Stimulated activated CD8-positive, alpha-beta memory T cell treated with anti-CD3 and anti-CD28 coated beads, Interleukin-2, amount 100 ng/mL, for 1 hour (primary cell): ENCODE data around the gene SOCS6.
"Not testable (repeated sequence)": the region's sequence is repeated elsewhere in the genome, so short reads cannot be mapped to it uniquely, and the experiment has no call there.

Experiments used
- DNase-seq, 2 donors: peaks; one replicate each; pipeline ENCODE4 v3.0.0-alpha.2; 2020; ENCODE audit warnings: low read depth in 2 of 2

The SOCS6 gene

DNA sequence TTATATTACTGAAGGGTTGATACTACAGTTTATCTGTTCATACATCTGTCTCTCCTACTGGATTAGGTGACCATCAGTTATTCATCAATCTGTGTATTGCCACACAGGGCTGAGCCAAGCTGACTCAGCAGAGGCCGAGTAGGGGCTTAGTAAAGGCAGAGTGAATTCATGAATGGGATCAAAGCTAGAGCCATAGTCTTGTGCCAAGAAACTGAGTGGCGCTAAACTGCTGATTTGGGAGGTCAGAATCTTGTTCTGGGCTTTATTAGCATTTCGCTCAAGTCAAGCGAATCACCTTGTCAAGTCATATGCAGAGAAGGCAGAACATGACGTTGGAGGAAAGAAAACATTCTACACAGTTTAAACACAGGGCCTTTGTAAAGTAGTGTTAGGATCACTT lies 34.1 kb downstream of the SOCS6 start:
- no peak for DNase-seq

DNA sequence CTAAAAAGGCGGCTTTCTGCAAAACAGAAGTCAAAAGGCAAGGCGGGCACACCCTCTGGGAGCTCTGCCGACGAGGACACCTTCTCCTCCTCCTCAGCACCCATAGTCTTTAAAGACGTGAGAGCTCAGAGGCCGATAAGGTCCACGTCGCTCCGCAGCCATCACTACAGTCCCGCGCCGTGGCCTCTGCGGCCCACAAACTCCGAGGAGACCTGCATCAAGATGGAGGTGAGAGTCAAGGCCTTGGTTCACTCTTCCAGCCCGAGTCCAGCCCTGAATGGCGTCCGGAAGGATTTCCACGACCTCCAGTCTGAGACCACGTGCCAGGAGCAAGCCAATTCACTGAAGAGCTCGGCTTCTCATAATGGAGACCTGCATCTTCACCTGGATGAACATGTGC lies 36.1 kb downstream of the SOCS6 start:
- no peak for DNase-seq

DNA sequence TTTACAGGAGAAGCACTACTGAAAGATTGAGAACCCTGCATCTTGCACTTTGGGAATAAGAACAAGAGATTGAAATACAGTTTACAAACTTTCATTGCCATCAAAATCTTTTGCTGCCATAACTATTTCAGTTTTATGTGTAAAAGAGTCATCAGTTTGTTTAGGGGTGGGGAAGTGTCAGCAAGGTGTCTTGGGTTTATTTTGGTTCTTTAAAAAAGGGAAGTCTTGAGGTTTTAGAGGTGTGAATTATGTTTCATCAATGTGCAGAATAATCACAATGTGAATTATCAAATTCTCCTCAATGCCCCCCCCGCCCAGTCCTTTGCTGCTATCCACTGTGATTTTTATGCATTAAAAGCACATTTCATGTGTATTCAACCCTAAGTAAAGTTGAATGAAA lies 37.4 kb downstream of the SOCS6 start:
- no peak for DNase-seq

DNA sequence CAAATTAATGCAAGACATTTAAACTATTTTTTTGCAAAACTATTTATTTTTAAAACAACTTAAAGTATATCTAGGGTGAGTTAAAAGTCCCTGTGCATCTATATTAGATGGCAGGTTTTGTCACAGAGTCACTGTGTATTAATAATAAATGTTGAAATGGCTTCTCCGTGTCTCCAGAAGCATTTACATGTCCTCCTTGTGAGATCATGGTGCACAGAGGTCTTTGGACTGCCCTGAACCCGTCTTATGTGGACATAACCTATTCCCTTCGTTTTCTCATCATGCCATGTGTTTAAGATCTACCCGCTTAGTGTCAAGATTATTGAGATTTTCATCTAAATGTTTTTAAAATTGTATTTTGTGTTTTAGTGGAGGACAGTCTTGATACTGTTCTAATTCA lies 39.3 kb downstream of the SOCS6 start:
- DNase-seq = no peak

DNA sequence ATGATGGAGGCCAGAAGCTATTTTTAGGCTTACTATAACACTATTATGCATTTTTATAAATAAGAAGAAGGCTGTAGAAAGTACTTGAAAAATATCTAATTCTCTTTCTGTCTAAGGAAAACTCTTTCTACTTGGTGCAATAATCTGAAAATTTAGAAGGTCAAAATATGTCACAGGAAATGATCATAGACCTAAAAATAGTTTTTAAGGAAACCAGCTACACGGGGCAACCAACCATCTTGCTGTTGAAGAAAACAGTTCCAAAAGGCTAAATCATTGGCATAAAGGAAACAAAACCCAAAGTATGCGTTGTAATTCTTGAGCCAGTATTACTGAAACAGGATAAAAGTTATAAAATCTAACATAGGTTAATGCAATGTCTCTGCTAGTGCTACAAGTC lies 40.2 kb downstream of the SOCS6 start:
- no peak for DNase-seq

DNA sequence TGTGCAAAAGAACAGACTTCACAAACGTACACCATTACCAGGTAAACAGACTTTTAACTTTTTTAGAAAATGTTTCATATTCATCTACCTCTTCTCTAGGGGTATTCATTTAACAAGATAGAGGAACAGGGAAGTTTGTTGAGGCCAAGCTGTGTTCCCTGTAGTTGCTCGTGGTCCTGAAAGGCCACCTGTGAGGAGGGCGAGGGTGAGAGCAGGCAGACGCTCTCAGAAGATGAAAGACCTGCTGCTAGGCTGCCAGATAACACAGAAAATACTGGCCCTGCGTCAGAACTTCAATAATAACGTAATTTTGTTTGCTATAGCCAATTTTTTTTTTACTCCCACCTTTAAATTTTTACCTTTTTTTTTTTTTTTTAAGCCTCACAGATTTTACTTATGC lies 42.0 kb downstream of the SOCS6 start:
- DNase-seq = no peak

DNA sequence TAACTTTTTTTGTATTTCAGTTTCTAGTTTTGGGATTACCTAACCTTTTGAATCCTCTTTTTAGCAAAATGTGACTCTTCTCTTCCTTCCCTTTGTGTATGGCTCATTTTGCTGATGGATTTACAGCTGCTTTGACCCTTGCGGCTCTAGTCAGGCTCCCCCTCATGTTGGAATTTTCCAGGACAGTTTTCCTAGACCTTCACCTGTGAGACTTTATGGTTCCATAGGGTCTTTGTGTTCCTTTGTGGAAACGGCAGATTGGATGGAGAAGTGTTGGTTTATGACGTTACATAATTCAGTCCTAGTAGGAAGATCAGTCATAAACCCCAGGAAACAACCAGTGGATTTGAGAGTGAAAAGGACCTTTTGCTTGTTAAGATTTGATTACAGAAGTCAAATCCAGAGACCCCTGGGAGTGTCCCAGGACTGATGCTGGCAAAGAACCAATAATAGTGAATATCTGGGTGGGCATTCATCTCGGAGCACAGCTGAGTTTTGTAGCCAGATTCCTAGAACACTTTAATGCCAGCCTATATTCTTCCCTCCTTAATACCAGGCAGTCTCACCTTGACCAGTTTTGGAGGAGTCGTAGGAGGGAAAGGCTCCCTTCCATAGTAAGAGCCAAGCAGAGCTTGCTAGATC lies 42.7 kb downstream of the SOCS6 start:
- no peak for DNase-seq

DNA sequence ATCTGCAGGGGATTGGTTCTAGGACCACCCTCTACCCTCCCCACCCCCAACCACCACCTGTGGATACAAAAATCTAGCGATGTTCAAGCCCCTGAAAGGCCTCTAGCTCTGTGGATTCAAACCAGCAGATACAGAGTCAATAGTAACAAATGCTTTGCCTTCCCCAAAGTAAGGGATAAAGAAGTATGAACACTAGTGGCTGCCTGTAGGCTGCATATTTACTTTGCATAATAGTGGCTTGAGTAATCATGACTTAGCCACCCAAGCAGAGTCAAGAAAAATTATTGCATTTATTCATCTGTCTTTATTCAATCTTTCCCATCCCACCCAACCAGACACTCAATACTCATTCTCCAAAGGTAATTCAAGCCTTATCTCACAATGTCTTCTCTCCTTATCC lies 43.8 kb downstream of the SOCS6 start:
- DNase-seq = no peak

DNA sequence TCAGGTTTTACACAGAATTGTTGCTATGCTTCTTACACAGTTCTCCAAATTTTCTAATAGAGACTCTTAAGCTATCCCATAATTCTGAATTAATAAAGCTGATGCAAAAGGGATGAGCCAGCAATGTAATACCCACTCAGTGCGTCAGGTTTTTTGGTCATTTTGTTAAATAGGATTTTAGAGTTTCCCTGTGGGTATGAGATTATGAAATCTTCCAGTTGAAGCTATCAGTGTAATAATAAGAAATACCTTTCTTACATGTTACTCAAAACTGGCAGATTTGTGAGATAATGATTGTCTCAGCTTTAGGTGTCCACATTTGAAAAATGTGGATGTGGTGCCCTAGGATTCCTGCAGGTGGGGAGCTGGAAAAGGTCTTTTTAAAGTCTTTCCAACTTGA lies 44.5 kb downstream of the SOCS6 start:
- DNase-seq = no peak

DNA sequence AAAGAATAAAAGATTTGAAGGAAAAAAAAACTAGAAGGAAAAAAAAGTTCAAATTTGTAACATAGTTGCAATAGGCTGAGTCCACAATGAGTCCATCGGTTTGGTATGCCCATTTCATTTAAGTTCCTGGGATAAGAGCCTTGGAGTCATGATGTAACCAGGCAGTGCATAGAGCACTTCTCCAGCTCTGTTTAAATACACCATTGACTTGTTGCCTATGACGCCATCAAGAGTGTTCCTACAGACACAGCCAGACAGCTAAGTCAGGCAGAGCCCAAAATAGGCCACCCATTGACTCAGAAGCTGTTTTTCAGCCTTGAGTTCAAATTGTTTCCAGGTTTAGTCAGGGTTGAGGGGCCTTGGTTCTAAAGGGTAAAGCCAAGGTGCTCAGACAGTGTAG lies 44.9 kb downstream of the SOCS6 start:
- DNase-seq = no peak

DNA sequence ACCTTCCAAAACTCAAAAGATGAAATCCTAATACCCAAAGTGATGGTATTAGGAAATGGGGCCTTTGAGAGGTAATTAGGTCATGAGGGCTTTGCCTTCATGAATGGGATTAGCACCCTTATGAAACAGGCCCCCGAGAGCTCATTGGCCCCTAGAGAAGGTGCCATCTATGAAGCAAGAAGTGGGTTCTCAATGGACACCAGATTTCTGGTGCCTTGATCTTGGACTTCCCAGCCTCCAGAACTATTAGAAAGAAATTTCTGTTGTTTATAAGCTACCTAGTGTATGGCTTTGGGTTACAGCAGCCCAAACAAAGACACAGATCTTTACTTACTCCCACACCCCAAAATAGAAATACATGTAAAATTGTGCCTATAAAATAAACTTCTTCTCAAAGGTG lies 45.4 kb downstream of the SOCS6 start:
- DNase-seq = no peak

DNA sequence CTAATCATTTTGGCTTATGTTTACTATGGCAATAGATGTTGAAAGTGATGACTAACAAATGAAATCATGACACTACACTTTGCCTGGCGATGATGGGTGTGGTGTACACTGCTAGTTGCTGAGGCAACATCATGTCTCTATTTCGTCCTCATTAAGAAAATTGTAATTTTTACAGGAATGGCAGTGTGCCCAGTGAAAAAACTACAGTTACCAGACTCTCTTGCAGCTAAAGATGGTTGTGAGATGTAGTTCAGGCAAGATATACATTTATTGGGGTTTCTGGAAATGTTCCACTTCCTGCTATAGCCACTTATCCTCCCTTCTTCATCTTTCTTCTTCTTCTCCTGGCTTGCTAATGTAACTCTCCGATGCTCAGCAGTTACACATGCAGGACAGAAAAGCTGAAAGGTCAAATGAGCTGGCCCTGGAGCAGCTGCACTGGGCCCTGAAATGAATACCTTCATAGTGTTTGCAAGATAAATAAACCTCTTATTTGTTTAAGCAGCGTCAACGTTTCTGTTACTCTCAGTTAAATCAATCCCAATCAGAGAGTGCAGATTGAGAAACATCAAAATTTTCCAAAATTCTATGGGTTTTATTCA lies 46.0 kb downstream of the SOCS6 start:
- DNase-seq = no peak

DNA sequence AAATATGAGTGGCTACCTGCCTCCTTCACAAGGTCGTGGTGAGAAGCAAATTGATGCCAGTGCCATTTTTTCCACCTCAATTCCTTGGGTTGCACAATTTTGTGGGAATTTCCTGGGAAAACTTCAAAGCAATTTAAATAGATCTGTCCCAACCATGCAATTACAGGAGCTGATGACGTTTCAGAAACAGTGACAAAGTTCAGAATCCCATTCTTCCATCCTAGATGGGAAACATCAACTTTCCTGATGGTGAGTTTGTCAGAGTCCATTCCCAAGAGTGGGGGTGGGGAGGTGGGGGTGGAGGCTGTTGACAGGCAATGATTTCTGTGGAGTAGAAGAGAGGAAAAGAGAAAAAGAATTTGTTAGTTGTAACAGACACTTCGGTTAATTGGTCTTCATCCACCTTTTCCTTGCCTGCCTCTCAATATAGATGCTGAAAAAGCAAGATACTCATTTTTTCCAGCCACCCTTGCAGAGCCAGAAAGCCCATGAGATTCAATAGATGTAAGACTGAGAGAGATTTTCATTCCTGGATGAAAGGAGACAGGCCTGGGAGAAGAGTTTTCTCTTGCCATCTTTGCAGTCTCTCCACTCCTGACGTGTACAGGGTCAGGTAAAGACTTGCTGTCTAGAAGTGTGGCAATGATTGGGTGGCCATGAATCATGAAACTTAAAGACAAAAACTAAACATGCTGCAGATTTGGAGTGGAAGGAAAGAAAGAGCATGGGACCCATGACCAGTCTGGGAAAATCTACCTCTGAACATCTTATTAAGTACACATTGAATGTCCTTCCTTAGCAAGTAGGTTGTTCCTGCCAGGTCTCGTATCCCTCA lies 47.3 kb downstream of the SOCS6 start:
- DNase-seq = no peak

DNA sequence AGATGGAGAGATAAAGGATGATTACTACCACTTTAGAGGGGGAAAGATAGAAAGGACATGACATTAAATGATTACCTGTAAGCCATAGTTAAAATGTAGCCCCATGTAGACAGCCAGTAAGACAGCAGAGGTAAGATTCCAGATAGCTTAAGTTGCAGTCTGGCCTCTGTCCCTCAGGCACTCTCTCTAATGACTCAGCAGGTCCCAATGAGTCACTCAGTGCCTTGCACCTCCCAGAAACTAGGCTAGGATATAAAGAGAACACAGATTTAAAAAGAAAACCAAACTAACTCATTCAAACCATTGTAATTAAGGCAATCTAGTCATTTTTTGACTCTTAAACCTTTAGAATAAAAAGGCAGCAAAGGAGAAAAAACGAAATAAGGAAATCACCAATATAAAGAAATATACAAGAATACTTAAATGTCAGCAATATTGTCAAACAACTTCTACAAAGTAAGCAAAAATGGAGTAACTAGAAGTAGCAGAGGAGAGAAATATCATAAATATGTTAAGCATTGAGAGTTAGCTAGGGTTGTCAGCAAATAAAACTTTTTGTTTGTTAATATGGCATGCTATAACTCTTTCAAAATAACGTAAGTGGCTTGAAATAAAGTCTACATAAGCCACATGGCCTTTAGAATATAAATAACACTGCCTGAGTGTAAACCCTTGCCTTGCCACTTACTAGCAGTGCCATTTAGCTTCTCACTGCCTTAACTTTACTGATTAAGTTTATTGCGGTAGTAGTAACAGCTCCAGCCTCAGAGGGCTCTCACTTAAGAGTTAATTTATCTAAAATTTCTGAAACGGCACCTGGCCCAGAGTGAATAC lies 48.5 kb downstream of the SOCS6 start:
- DNase-seq = no peak

DNA sequence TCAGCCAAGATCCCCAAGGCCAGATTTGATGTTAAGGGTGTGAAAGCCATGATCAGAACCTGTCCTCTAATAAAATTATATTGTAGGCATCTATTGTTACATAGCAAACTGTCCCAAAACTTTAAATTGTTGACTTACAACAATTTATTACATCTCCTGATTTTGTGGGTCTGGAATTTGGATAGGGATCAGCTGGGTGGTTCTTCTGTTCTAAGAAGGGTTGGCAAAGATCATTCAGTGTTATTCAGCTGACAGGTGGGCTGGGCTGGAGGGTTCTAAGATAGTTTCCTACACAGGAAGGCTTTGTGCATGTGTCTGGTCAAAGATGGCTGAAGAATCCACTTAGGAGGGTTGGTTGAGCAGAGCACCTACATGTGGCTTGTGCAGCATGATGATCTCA lies 50.0 kb downstream of the SOCS6 start:
- DNase-seq = no peak

DNA sequence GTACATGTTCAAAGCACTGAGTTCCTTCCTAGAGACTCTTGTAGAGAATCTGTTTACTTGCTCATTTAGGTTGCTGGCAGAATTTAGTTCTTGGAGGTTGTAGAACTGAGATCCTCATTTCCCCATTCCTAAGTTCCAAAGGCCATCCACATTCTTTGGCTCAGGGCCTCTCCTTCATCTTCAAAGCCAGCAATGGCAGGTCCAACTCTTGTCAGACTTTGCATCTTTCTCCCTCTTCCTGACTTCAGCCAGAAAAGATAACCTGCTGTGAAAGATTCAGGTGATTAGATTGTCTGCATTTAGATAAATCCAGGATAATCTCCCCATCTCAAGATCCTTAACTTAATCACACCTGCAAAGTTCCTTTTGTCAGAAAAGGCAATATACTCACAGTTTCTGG lies 51.1 kb downstream of the SOCS6 start:
- no peak for DNase-seq

DNA sequence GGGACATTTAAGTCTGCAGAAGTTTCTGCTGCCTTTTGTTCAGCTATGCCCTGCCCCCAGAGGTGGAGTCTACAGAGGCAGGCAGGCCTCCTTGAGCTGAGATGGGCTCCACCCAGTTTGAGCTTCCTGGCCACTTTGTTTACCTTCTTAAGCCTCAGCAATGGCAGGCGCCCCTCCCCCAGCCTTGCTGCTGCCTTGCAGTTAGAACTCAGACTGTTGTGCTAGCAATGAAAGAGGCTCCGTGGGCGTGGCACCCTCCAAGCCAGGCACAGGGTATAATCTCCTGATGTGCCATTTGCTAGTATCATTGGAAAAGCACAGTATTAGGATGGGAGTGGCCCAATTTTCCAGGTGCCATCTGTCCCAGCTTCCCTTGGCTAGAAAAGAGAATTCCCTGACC lies 59.6 kb downstream of the SOCS6 start:
- DNase-seq = not testable (repeated sequence)

DNA sequence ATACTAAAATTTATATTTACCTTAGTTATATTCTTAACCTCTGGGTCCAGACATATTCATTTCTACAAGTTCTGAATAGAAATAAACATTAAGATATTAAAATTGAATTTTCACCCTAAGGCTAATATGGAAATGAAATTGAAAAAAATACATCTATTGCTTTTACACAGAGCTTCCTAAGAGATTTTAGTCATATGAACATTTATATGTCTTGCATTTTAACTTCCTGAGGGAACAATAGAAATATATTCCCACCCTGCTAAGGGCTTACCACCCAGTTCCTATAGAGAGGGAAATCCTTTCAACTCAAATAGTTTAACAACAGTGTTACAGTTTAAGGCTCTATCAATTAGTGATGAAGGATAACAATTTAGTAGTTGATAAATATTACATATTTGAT lies 60.5 kb downstream of the SOCS6 start:
- DNase-seq = no peak

DNA sequence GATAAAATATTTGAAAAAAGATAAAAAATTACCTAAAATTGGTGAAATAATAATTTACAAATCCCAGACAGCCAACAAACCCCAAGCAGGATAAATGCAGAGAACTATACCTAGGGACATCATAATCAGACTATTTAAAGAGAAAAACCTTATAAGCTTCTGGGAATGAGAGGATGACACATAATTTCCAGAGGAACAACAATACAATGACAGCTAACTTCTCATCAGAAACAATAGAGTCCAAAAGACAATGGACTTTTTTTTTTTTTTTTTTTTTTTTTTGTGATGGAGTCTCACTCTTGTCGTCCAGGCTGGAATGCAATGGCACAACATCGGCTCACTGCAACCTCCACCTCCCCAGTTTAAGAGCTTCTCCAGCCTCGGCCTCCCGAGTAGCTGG lies 65.2 kb downstream of the SOCS6 start:
- no peak for DNase-seq

DNA sequence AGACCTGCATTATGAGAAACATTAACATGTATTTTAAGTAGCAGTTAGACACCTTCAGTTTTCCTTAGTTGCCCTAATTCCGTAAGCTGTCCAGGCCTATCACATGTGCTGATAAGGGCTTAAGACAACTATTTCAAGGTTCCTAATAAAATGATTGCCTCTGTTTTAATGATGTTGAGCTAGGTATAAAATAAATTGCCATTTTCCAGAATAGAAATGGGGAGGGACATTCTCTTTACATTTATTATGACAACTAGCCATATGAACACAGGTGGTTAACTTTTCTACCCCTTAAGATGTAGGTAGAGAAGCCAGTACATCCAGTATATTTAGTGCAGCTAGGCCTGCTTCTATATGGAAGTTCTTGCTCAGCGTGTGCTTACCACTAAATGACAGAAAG lies 65.9 kb downstream of the SOCS6 start:
- no peak for DNase-seq

DNA sequence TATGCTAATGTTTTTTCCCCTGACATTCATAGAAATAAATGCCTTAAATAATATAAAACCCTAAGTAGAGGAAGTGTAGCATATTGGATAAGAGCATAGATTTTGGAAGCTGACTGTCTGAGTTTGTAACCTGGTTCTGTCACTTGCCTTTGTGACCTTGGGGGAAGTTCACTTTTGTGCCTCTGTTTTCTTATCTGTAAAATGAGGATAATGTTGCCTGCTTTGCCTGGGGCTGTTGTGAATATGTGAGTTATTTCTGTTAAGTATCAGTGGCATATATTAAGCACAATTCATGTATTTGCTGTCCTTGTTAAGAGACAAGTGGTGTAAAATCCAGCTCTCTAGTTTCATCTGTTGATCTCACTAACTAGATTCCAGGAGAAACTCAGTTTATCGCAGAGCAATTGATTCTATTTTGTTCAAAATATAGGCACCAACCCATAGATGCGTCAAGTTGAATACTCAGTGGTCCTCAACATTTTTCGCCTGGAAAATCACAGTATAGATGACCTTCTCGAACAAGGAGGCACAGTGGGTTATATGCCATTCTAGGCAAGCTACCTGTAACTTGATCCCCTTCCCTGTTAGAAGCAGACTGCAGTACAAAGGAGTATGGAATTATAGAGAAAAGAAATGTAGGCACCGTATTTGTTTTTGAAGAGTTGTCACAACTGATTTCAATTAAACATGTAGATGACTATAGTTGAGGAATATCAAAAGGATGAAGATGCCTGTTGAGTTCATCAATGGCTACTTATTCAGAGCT lies 67.0 kb downstream of the SOCS6 start:
- DNase-seq = no peak

DNA sequence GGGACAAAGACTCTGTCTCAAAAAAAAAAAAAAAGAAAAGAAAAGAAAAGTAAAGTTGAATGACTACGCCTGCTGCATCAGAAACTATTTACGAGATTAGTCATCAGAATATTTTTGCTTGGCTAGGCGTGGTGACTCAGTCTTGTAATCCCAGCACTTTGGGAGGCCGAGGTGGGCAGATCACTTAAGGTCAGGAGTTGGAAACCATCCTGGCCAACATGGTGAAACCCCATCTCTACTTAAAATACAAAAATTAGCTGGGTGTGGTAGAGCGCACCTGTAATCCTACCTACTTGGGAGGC lies 69.2 kb downstream of the SOCS6 start:
- DNase-seq = not testable (repeated sequence)
